ENCODE data around the gene OPRL1.

Gene OPRL1

GRCh38 chr20:64069614-64070243 is 10.2 kb upstream of the OPRL1 start:
- peak; percentile 50 for DNase-seq (ENCODE audit: low read depth)
- Histone ChIP-seq H3K4me3 (ENCODE audit: low read length) (no peak overlapping the region), H3K4me1 (ENCODE audit: control insufficient read depth, insufficient read depth, low read length) (no peaks in the 10 kb centered on the region), H3K9ac (ENCODE audit: low read length) (no peak overlapping the region), H3K27me3 (replicated peaks; ENCODE audit: control insufficient read depth, insufficient read depth, low read length) (no peaks in the 10 kb centered on the region), H3K36me3 (ENCODE audit: control insufficient read depth, insufficient read depth, low read length, severe bottlenecking) (peaks cover 6% of the 10 kb centered on the region), H3K9me3 (ENCODE audit: control insufficient read depth, low read length) (no peaks in the 10 kb centered on the region)

- no peak overlapping the region for H3K4me3 ChIP-seq (ENCODE audit: low read length)
- H3K36me3 ChIP-seq (ENCODE audit: control insufficient read depth, insufficient read depth, low read length, severe bottlenecking): peaks cover 6% of the 10 kb centered on the region
- H3K27me3 ChIP-seq (replicated peaks; ENCODE audit: control insufficient read depth, insufficient read depth, low read length): no peaks in the 10 kb centered on the region
Measured at GRCh38 chr20:64070244-64070993, 9.5 kb upstream of the OPRL1 start.

GRCh38 chr20:64071341-64072332 is 8.2 kb upstream of the OPRL1 start:
- Histone ChIP-seq H3K4me1 (ENCODE audit: control insufficient read depth, insufficient read depth, low read length) (no peaks in the 10 kb centered on the region), H3K4me3 (ENCODE audit: low read length) (no peak overlapping the region)
- no peak for DNase-seq (ENCODE audit: low read depth)

More at GRCh38 chr20:64070244-64070993, 9.5 kb upstream of the OPRL1 start:
- DNase-seq (ENCODE audit: low read depth): no peak
- no peaks in the 10 kb centered on the region for H3K9me3 ChIP-seq (ENCODE audit: control insufficient read depth, low read length)
- H3K4me1 ChIP-seq (ENCODE audit: control insufficient read depth, insufficient read depth, low read length): no peaks in the 10 kb centered on the region
- no peak overlapping the region for H3K9ac ChIP-seq (ENCODE audit: low read length)

GRCh38 chr20:64072498-64073063 is 7.3 kb upstream of the OPRL1 start:
- Histone ChIP-seq H3K9ac (ENCODE audit: low read length) (no peak overlapping the region), H3K4me3 (ENCODE audit: low read length) (no peak overlapping the region), H3K9me3 (ENCODE audit: control insufficient read depth, low read length) (no peaks in the 10 kb centered on the region), H3K27me3 (replicated peaks; ENCODE audit: control insufficient read depth, insufficient read depth, low read length) (no peaks in the 10 kb centered on the region), H3K36me3 (ENCODE audit: control insufficient read depth, insufficient read depth, low read length, severe bottlenecking) (peaks cover 6% of the 10 kb centered on the region), H3K4me1 (ENCODE audit: control insufficient read depth, insufficient read depth, low read length) (no peaks in the 10 kb centered on the region)
- DNase-seq (ENCODE audit: low read depth): no peak

More at GRCh38 chr20:64071341-64072332, 8.2 kb upstream of the OPRL1 start:
- H3K9me3 ChIP-seq (ENCODE audit: control insufficient read depth, low read length): no peaks in the 10 kb centered on the region
- H3K27me3 ChIP-seq (replicated peaks; ENCODE audit: control insufficient read depth, insufficient read depth, low read length): no peaks in the 10 kb centered on the region
- no peak overlapping the region for H3K9ac ChIP-seq (ENCODE audit: low read length)
- peaks cover 6% of the 10 kb centered on the region for H3K36me3 ChIP-seq (ENCODE audit: control insufficient read depth, insufficient read depth, low read length, severe bottlenecking)

GRCh38 chr20:64073476-64074183 is 6.3 kb upstream of the OPRL1 start:
- H3K4me3 ChIP-seq (ENCODE audit: low read length): no peak overlapping the region
- H3K9me3 ChIP-seq (ENCODE audit: control insufficient read depth, low read length): no peaks in the 10 kb centered on the region
- no peaks in the 10 kb centered on the region for H3K27me3 ChIP-seq (replicated peaks; ENCODE audit: control insufficient read depth, insufficient read depth, low read length)
- H3K9ac ChIP-seq (ENCODE audit: low read length): no peak overlapping the region
- H3K4me1 ChIP-seq (ENCODE audit: control insufficient read depth, insufficient read depth, low read length): peaks cover 6% of the 10 kb centered on the region
- DNase-seq (ENCODE audit: low read depth): no peak
- peaks cover 6% of the 10 kb centered on the region for H3K36me3 ChIP-seq (ENCODE audit: control insufficient read depth, insufficient read depth, low read length, severe bottlenecking)

GRCh38 chr20:64074184-64074789 is 5.6 kb upstream of the OPRL1 start:
- DNase-seq (ENCODE audit: low read depth): no peak
- H3K9me3 ChIP-seq (ENCODE audit: control insufficient read depth, low read length): no peaks in the 10 kb centered on the region
- peaks cover 12% of the 10 kb centered on the region for H3K4me1 ChIP-seq (ENCODE audit: control insufficient read depth, insufficient read depth, low read length)
- no peak overlapping the region for H3K4me3 ChIP-seq (ENCODE audit: low read length)
- H3K36me3 ChIP-seq (ENCODE audit: control insufficient read depth, insufficient read depth, low read length, severe bottlenecking): peaks cover 6% of the 10 kb centered on the region
- H3K9ac ChIP-seq (ENCODE audit: low read length): no peak overlapping the region
- no peaks in the 10 kb centered on the region for H3K27me3 ChIP-seq (replicated peaks; ENCODE audit: control insufficient read depth, insufficient read depth, low read length)

GRCh38 chr20:64074963-64075362 is 4.9 kb upstream of the OPRL1 start:
- H3K27me3 ChIP-seq (replicated peaks; ENCODE audit: control insufficient read depth, insufficient read depth, low read length): no peaks in the 10 kb centered on the region
- peaks cover 12% of the 10 kb centered on the region for H3K4me1 ChIP-seq (ENCODE audit: control insufficient read depth, insufficient read depth, low read length)
- no peak overlapping the region for H3K4me3 ChIP-seq (ENCODE audit: low read length)
- H3K9ac ChIP-seq (ENCODE audit: low read length): no peak overlapping the region
- no peak for DNase-seq (ENCODE audit: low read depth)
- H3K36me3 ChIP-seq (ENCODE audit: control insufficient read depth, insufficient read depth, low read length, severe bottlenecking): peaks cover 6% of the 10 kb centered on the region
- no peaks in the 10 kb centered on the region for H3K9me3 ChIP-seq (ENCODE audit: control insufficient read depth, low read length)

GRCh38 chr20:64075556-64075955 is 4.3 kb upstream of the OPRL1 start:
- Histone ChIP-seq H3K36me3 (ENCODE audit: control insufficient read depth, insufficient read depth, low read length, severe bottlenecking) (peaks cover 6% of the 10 kb centered on the region), H3K9me3 (ENCODE audit: control insufficient read depth, low read length) (no peaks in the 10 kb centered on the region), H3K4me1 (ENCODE audit: control insufficient read depth, insufficient read depth, low read length) (peaks cover 17% of the 10 kb centered on the region), H3K9ac (ENCODE audit: low read length) (no peak overlapping the region), H3K4me3 (ENCODE audit: low read length) (no peak overlapping the region), H3K27me3 (replicated peaks; ENCODE audit: control insufficient read depth, insufficient read depth, low read length) (no peaks in the 10 kb centered on the region)
- DNase-seq (ENCODE audit: low read depth): no peak

GRCh38 chr20:64076061-64076997 is 3.6 kb upstream of the OPRL1 start:
- H3K36me3 ChIP-seq (ENCODE audit: control insufficient read depth, insufficient read depth, low read length, severe bottlenecking): peaks cover 6% of the 10 kb centered on the region
- no peak overlapping the region for H3K9ac ChIP-seq (ENCODE audit: low read length)
- no peaks in the 10 kb centered on the region for H3K27me3 ChIP-seq (replicated peaks; ENCODE audit: control insufficient read depth, insufficient read depth, low read length)
- DNase-seq (ENCODE audit: low read depth): no peak
- no peak overlapping the region for H3K4me3 ChIP-seq (ENCODE audit: low read length)
- no peaks in the 10 kb centered on the region for H3K9me3 ChIP-seq (ENCODE audit: control insufficient read depth, low read length)
- H3K4me1 ChIP-seq (ENCODE audit: control insufficient read depth, insufficient read depth, low read length): peaks cover 17% of the 10 kb centered on the region

Measured in adipocyte (in vitro differentiated cells).